Choroid plexus epithelial cell (primary cell): ENCODE measurements around the gene HLA-DMB.

Experiments
- DNase-seq: peaks from one replicate; pipeline ENCODE4 v3.0.0-alpha.2; 2010; ENCODE audit warnings: low read depth
- H3K4me3 ChIP-seq: 2 replicates; pipeline ENCODE4 v1.5.1; 2011; ENCODE audit warnings: low read depth, mild to moderate bottlenecking, control low read depth, low read length, moderate library complexity
- CTCF ChIP-seq: conservative IDR thresholded peaks from 2 replicates; pipeline ENCODE4 v1.5.1; 2011; ENCODE audit warnings: low read depth, mild to moderate bottlenecking, control low read depth, inconsistent platforms, low read length, moderate library complexity

The HLA-DMB gene

GRCh38 chr6:32890831-32891230 lies 50.0 kb downstream of the HLA-DMB start:
- no peak overlapping the region for H3K4me3 ChIP-seq
- no peak for TF ChIP-seq CTCF
- no peak for DNase-seq

GRCh38 chr6:32889533-32889932 lies 51.3 kb downstream of the HLA-DMB start:
- no peak for DNase-seq

GRCh38 chr6:32888576-32888975 lies 52.3 kb downstream of the HLA-DMB start:
- TF ChIP-seq CTCF, result no peak
- DNase-seq, result no peak
- H3K4me3 ChIP-seq, result no peak overlapping the region

More at GRCh38 chr6:32889533-32889932, 51.3 kb downstream of the HLA-DMB start:
- no peak overlapping the region for H3K4me3 ChIP-seq
- TF ChIP-seq CTCF, result no peak

GRCh38 chr6:32887616-32888015 lies 53.2 kb downstream of the HLA-DMB start:
- TF ChIP-seq CTCF, result no peak
- H3K4me3 ChIP-seq, result no peak overlapping the region
- no peak for DNase-seq

GRCh38 chr6:32886681-32887383 lies 54.0 kb downstream of the HLA-DMB start:
- DNase-seq, result peak; percentile 86
- H3K4me3 ChIP-seq, result no peak overlapping the region
- TF ChIP-seq CTCF, result no peak

- peak; percentile 90 for DNase-seq
- peak; percentile 54 for TF ChIP-seq CTCF
- no peak overlapping the region for H3K4me3 ChIP-seq
Measured at GRCh38 chr6:32885698-32886286, 55.0 kb downstream of the HLA-DMB start.
